ENCODE measurements around the gene CACNA1B.
A peak's percentile ranks its signal among the peaks of the same experiment; 100 is the strongest.
"Not testable (repeated sequence)": the region's sequence is repeated elsewhere in the genome, so short reads cannot be mapped to it uniquely, and the experiment has no call there.

CACNA1B gene

GRCh38 chr9:137866226-137867141 lies 11.1 kb upstream of the CACNA1B start:
- no peak for DNase-seq

GRCh38 chr9:137870432-137870831 lies 7.2 kb upstream of the CACNA1B start:
- no peak for DNase-seq

GRCh38 chr9:137872296-137872695 lies 5.3 kb upstream of the CACNA1B start:
- DNase-seq, result no peak

GRCh38 chr9:137873408-137873807 lies 4.2 kb upstream of the CACNA1B start:
- no peak for DNase-seq

- no peak for DNase-seq
Observed at GRCh38 chr9:137873858-137874362, 3.7 kb upstream of the CACNA1B start.

GRCh38 chr9:137875354-137875753 lies 2.2 kb upstream of the CACNA1B start:
- no peak for DNase-seq

GRCh38 chr9:137875846-137876245 lies 1.7 kb upstream of the CACNA1B start:
- no peak for DNase-seq

- no peak for DNase-seq
Observed at GRCh38 chr9:137876269-137876668, 1.3 kb upstream of the CACNA1B start.

GRCh38 chr9:137876781-137877386 lies 698 bp upstream of the CACNA1B start:
- DNase-seq, result no peak

- DNase-seq, result peak; percentile 72
Observed at GRCh38 chr9:137878146-137878941, 762 bp downstream of the CACNA1B start.

GRCh38 chr9:137879052-137879451 lies 1.5 kb downstream of the CACNA1B start:
- no peak for DNase-seq

GRCh38 chr9:137879566-137880150 lies 2.1 kb downstream of the CACNA1B start:
- DNase-seq, result no peak

- no peak for DNase-seq
Observed at GRCh38 chr9:137880160-137880975, 2.8 kb downstream of the CACNA1B start.

- no peak for DNase-seq
Observed at GRCh38 chr9:137880976-137881530, 3.5 kb downstream of the CACNA1B start.

- no peak for DNase-seq
Observed at GRCh38 chr9:137881591-137882505, 4.3 kb downstream of the CACNA1B start.

- DNase-seq, result no peak
Observed at GRCh38 chr9:137882506-137882821, 4.9 kb downstream of the CACNA1B start.

GRCh38 chr9:137883977-137884376 lies 6.4 kb downstream of the CACNA1B start:
- DNase-seq, result not testable (repeated sequence)

GRCh38 chr9:137884547-137884946 lies 7.0 kb downstream of the CACNA1B start:
- DNase-seq, result not testable (repeated sequence)

- DNase-seq, result not testable (repeated sequence)
Observed at GRCh38 chr9:137885121-137885520, 7.5 kb downstream of the CACNA1B start.

- DNase-seq, result not testable (repeated sequence)
Observed at GRCh38 chr9:137888621-137889020, 11.0 kb downstream of the CACNA1B start.

- DNase-seq, result not testable (repeated sequence)
Observed at GRCh38 chr9:137889966-137890365, 12.4 kb downstream of the CACNA1B start.

Measured in right hindlimb (tissue), 1 donor.